ENCODE data around the gene SCMH1. TPM values are rescaled to one million over a fixed set of nuclear protein-coding genes. Genes with fewer than 3 reads are reported as not detected.

Gene SCMH1
- polyA plus RNA-seq, 2 of the 4 experiments (the other 2 are of a cell fraction) = 11.6 to 26.7 TPM

DNA sequence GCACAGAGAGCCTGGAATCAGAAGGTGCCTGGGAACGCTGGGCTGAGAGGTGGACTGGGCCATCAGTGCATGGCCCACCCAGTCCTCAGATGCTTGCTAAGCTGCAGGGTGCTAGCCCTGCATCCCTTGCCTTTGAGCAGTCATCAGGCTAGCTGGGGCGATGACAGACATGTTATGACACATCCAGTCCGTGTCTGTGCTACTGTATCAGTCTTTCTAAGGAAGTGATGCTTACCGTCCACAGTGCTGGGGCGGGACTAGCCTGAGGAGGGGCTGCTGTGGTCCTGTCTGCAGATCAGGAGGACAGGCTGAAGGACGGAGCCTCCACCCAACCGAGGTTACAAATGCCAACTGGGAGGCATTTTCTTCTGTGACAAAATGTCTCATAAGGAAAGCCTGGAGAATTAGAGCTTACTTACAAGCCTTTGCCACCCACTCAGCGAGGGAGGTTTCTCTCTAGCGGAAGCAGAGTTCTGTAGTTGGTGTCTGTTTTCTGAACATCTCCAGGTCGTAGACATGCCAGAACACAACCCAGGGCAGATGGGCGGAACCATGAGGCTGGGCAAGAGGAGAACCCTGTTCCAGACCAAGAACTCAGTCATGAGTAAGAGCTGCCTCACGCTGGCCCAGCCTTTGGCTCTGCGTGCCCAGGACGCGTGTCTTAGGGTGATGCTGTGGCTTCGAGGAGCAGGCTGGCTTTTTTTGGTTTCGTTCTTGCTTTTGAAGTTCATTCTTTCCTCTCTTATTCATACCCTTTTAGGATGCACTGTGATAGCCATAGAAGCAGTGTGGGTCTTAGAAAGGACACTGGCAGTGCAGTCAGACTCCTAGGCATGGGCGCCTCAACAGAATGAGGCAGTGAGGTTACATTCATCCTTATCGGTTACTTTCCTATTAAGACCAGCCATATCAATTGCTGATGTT is 234.9 kb downstream of the SCMH1 start:
- no peaks in the 10 kb centered on the region for H3K9me3 ChIP-seq
- ChIA-PET POLR2A (no interaction called here), CTCF (no interaction called here)
- no peak for FAIRE-seq
- TF ChIP-seq POLR2AphosphoS2 (conservative IDR thresholded peaks at IDR 0.05; ENCODE audit: low read length) (peak; percentile 63), FOSL2 (IDR thresholded peaks at IDR 0.05) (no peak), FOSL2 (CRISPR knock-in tag; IDR thresholded peaks at IDR 0.05) (no peak), MYC (IDR thresholded peaks at IDR 0.05; ENCODE audit: borderline replicate concordance, low read length) (no peak)
- peak in 1 of 2 experiments; percentile 10; a peak in 3 of 6 replicates for ATAC-seq
- peak overlapping the region; percentile 29 to 57; a peak in 4 of 6 replicates for H3K27ac ChIP-seq
- H3K4me3 ChIP-seq = no peak overlapping the region
- H3K4me1 ChIP-seq = peaks cover 69% of the 10 kb centered on the region
- WGBS (ENCODE audit: missing lambda C conversion rate) = 87% methylated on average over 16 of the region's 19 CpGs
- no peak overlapping the region for H3K4me2 ChIP-seq
- DNase-seq (ENCODE audit: low read depth in 1 of 2, low spot score in 1 of 2) = no peak

DNA sequence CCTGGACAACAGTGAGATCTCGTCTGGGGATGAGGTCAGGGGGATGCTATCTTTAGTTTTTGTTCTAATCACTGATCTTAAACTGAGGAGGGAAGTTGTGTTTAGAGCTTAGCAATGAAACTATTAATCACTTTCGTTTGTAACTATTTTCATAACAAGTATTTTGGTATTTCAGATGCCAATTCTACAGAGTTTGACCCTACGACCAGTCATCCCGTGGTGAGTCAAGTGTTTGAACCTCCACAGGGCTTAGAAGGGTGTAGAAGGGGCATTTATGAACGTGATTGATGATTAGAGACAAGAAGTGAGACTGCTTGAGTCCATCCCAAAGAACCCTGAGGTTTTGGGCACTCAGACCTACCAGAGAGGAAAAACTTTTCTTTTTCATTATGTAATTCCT is 236.2 kb downstream of the SCMH1 start:
- H3K27ac ChIP-seq = no peak overlapping the region
- no peak overlapping the region for H3K4me2 ChIP-seq
- CTCF ChIA-PET = interaction anchor here (1.6 kb wide), 1 partner anchor 26 kb away, joined by 4 read pairs; no protein-coding TSS in a partner anchor
- ATAC-seq (no peak), FAIRE-seq (no peak), DNase-seq (ENCODE audit: low read depth in 1 of 2, low spot score in 1 of 2) (no peak)
- no peak for TF ChIP-seq RAD21 (conservative IDR thresholded peaks at IDR 0.05 in 1 of 2, IDR thresholded peaks at IDR 0.05 in 1 of 2)
- TF ChIP-seq RFX5 (IDR thresholded peaks at IDR 0.05) = no peak
- TF ChIP-seq HEYL (CRISPR knock-in tag; IDR thresholded peaks at IDR 0.05) = no peak
- no peak for TF ChIP-seq CBX2 (IDR thresholded peaks at IDR 0.05; ENCODE audit: borderline replicate concordance, low read depth)
- H3K9me3 ChIP-seq = no peaks in the 10 kb centered on the region
- 77% methylated on average over 5 of the region's 5 CpGs for WGBS (ENCODE audit: missing lambda C conversion rate)
- no peak overlapping the region for H3K4me3 ChIP-seq
- POLR2A ChIA-PET = no interaction called here
- peaks cover 76% of the 10 kb centered on the region for H3K4me1 ChIP-seq

DNA sequence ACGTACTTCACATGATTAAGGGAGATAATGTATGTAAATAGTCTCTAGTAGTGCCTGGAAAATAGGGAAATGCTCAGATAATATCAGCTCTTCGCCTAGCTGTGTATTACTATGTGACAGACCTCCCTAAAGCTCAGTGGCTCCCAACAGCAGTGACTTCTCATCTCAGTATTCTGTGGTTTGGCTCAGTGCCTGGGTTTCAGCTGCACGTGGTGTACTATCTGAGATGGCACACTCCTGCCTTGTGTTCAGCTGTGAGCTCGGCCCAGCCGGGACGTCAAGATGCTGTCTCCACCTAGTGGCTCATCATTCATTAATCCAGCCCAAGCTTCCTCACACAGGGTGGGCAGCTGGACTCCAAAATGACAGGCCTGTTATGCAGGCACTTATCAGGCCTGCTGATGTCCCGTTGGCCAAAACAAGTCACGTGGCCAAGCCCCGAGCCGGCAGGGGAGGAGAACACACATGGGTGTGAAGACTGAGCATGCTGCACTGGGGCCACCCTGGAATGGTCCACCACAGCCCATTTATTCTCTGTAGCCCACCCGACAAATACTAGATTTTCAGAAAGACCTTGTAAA is 238.4 kb downstream of the SCMH1 start:
- H3K9me3 ChIP-seq = no peaks in the 10 kb centered on the region
- H3K4me3 ChIP-seq = no peak overlapping the region
- H3K4me1 ChIP-seq = peaks cover 85% of the 10 kb centered on the region
- ATAC-seq (peak; percentile 78 to 81), FAIRE-seq (no peak), DNase-seq (ENCODE audit: low read depth in 1 of 2, low spot score in 1 of 2) (peak; percentile 79 to 90)
- peak overlapping the region; percentile 24 for H3K4me2 ChIP-seq
- ChIA-PET POLR2A (interaction anchor here (0.6 to 1.8 kb wide), 6 partner anchors 17 to 238 kb away, joined by 3 to 16 read pairs (median 6); partner anchors contain the start of genes CITED4 and CTPS1), CTCF (interaction anchor here (0.6 to 2.6 kb wide), 18 partner anchors 8 to 199 kb away, joined by 3 to 12 read pairs (median 5); partner anchors contain the start of genes CITED4, CTPS1 and SLFNL1)
- 32% methylated on average over 11 of the region's 11 CpGs for WGBS (ENCODE audit: missing lambda C conversion rate)
- TF ChIP-seq SMC3 (IDR thresholded peaks at IDR 0.05) (peak; percentile 40), MYC (IDR thresholded peaks at IDR 0.05; ENCODE audit: borderline replicate concordance, low read length) (peak; percentile 35; the same call in 1 of the 2 replicates), ESRRA (IDR thresholded peaks at IDR 0.05; ENCODE audit: borderline replicate concordance, low read length) (no peak), GATA3 (IDR thresholded peaks at IDR 0.05; ENCODE audit: borderline replicate concordance) (0 out of 2 replicates have a peak, but pooled peaks have one; percentile 49), RARB (CRISPR knock-in tag; IDR thresholded peaks at IDR 0.05) (no peak), HEYL (CRISPR knock-in tag; IDR thresholded peaks at IDR 0.05) (no peak), JUN (IDR thresholded peaks at IDR 0.05) (0 out of 5 replicates have a peak, but pooled peaks of 1 of the 2 experiments have one; percentile 34), RAD21 (conservative IDR thresholded peaks at IDR 0.05 in 1 of 2, IDR thresholded peaks at IDR 0.05 in 1 of 2) (peak; percentile 49 to 55), BHLHE40 (IDR thresholded peaks at IDR 0.05; ENCODE audit: low read depth, low read length) (peak; percentile 67; the same call in 1 of the 2 replicates)
- TF ChIP-seq, protein P1, sequence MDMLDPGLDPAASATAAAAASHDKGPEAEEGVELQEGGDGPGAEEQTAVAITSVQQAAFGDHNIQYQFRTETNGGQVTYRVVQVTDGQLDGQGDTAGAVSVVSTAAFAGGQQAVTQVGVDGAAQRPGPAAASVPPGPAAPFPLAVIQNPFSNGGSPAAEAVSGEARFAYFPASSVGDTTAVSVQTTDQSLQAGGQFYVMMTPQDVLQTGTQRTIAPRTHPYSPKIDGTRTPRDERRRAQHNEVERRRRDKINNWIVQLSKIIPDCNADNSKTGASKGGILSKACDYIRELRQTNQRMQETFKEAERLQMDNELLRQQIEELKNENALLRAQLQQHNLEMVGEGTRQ (IDR thresholded peaks at IDR 0.05) = peak; percentile 76
- TF ChIP-seq, protein P2, sequence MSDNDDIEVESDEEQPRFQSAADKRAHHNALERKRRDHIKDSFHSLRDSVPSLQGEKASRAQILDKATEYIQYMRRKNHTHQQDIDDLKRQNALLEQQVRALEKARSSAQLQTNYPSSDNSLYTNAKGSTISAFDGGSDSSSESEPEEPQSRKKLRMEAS (IDR thresholded peaks at IDR 0.05) = peak; percentile 89
- TF ChIP-seq, protein P3, sequence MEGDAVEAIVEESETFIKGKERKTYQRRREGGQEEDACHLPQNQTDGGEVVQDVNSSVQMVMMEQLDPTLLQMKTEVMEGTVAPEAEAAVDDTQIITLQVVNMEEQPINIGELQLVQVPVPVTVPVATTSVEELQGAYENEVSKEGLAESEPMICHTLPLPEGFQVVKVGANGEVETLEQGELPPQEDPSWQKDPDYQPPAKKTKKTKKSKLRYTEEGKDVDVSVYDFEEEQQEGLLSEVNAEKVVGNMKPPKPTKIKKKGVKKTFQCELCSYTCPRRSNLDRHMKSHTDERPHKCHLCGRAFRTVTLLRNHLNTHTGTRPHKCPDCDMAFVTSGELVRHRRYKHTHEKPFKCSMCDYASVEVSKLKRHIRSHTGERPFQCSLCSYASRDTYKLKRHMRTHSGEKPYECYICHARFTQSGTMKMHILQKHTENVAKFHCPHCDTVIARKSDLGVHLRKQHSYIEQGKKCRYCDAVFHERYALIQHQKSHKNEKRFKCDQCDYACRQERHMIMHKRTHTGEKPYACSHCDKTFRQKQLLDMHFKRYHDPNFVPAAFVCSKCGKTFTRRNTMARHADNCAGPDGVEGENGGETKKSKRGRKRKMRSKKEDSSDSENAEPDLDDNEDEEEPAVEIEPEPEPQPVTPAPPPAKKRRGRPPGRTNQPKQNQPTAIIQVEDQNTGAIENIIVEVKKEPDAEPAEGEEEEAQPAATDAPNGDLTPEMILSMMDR (IDR thresholded peaks at IDR 0.05) = peak; percentile 48
- H3K27ac ChIP-seq = peak overlapping the region; percentile 47 to 74; a peak in 4 of 6 replicates
